Activated CD8-positive, alpha-beta memory T cell treated with anti-CD3 and anti-CD28 coated beads for 1 hour (primary cell): ENCODE measurements around the gene TRRAP.
A peak's percentile ranks its signal among the peaks of the same experiment; 100 is the strongest.
"Not testable (repeated sequence)": the region's sequence is repeated elsewhere in the genome, so short reads cannot be mapped to it uniquely, and the experiment has no call there.

Source experiments
- DNase-seq, 2 donors: peaks; one replicate each; pipeline ENCODE4 v3.0.0-alpha.2; 2020; ENCODE audit warnings: low read depth in 1 of 2; ENCODE audit errors: extremely low read depth in 1 of 2

Gene TRRAP

DNA sequence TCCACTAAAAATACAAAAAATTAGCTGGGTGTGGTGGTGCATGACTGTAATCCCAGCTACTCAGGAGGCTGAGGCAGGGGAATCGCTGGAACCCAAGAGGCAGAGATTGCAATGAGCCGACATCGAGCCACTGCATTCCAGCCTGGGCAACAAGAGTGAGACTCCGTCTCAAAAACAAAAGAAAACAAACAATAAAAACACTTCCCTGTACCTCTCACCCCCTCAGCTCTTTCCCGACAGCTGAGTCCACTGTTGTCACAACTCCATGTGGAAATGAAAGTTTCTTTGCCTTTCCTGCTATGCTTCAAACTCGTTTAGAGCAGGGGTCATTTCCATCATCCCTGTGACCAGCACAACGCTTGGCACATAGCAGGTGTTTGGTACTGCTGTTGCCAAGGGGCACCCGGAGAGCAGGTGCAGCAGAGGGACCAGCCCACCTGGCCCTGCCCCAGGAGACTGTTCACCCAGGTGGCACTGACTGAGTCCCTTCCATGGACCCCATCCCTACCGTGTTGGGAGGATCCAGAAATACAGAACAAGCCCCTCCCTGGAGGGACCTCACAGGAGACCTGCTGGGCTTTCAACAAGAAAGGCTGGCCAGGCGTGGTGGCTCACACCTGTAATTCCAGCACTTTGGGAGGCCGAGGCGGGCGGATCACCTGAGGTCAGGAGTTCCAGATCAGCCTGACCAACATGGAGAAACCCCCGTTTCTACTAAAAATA lies 13.4 kb upstream of the TRRAP start:
- DNase-seq = no peak

DNA sequence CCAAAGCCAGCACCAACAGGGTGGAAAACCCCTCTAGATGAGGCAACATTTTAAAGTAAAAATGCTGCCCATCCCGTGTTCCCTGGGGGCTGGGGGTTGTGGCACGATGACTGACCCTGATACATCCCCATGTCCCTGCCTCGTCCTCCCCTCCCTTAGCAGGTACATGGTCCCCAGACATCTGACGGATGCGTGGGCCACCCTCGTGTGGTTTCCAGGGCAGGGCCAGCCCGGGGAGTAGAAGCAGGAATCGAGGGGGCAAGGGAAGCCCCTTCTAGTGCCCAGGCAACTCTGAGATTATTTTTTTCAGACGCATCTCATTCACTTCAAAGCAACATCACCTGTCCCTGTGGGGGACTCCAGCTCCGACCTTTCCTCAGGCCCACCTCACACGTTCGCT lies 12.0 kb upstream of the TRRAP start:
- DNase-seq = no peak

DNA sequence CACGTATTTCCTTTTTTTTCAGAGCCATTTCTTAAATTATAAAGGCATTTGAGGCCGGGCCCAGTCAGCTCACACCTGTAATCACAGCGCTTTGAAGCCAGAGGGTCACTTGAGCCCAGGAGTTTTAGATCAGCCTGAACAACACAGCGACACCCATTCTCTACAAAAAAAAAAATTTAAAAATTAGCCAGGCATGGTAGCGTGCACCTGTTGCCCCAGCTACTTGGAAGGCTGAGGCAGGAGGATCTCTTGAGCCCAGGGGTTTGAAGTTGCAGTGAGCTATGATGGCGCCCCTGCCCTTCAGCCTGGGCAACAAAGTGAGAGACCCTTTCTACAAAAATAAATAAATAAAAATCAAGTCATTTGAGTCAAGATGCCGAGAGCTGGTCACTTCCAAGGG lies 11.6 kb upstream of the TRRAP start:
- DNase-seq = no peak

DNA sequence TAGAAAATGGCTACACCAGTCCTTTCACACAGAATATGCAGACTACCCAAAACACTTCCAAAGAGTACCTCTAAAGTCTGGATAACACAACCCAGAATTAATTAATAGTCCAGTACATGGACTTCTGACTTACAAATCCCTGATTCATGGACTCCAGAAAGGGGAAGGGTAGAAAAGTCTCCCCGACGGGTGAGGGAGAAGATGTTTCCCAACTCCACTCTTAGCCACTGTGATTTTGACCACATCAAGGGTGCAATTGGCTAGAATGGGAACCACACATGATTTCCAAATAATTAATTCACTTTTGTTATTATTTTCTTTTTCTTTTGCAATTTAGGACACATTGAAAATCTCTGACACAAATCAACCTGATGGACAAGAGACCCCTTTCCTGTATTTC lies 9.9 kb upstream of the TRRAP start:
- no peak for DNase-seq

- no peak for DNase-seq
Measured at GRCh38 chr7:98869027-98869596, 9.2 kb upstream of the TRRAP start.

GRCh38 chr7:98869597-98870120 lies 8.7 kb upstream of the TRRAP start, which contains the start of gene TMEM130:
Gene TMEM130 (minus strand): TSS chr7:98870014. CDS start chr7:98869861, 153 bp downstream.
- DNase-seq = no peak

GRCh38 chr7:98870121-98870651 lies 8.1 kb upstream of the TRRAP start:
- DNase-seq = peak; percentile 20 to 43

GRCh38 chr7:98870807-98871491 lies 7.4 kb upstream of the TRRAP start:
- DNase-seq = no peak

DNA sequence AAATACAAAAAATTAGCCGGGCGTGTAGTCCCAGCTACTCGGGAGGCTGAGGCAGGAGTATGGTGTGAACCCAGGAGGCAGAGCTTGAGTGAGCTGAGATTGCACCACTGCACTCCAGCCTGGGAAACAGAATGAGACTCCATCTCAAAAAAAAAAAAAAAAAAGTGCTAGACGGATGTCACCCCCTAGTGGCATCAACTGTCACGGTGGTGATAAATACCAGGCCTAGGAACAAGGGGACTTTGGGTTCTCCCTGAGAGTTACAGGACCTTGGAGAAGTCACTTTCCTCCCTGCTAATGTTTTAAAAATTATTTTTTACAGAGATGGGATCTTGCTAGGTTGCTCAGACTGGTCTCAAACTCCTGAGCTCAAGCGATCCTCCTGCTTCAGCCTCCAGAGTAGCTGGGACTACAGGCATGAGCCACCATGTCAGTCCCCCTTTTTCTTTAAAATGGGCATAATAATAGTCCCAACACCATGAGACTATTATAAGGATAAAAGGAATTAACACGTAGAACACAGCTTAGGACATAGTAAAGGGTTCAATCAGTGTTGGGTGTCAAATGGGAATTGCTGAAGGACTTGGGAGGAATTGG lies 5.9 kb upstream of the TRRAP start:
- no peak for DNase-seq

DNA sequence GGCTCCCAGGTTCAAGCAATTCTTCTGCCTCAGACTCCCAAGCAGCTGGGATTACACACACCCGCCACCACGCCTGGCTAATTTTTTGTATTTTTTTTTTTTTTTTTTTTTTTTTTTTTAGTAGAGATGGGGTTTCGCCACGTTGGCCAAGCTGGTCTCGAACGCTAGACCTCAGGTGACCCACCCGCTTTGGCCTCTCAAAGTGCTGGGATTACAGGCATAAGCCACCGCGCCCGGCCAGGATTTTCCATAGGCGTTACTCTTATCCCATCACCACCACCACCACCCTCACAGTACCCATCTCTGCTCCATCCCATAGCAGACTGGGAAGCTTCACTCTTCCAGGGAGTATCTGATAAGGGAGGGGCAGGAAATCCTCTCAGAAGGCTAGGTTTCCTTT lies 4.7 kb upstream of the TRRAP start:
- not testable (repeated sequence) for DNase-seq

GRCh38 chr7:98874942-98875341 lies 3.4 kb upstream of the TRRAP start:
- no peak for DNase-seq

DNA sequence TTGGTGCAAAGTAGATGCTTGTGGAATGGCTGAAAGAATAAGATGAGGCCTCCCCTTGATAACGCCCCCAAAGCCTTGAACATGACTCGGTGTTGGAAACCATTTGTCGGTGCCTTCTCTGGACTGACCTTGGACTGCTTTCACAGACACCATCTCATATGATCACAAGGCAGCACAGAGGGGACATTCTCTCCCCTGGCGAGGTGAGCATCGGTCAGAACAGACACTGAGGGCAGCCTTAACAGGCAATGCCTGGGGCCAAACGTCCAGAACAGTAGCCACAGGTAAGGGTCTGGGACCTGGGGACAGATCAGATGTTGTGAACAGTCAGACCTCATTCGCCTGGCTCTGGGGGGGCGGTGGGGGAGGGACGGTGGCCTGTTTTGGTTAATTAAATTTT lies 2.8 kb upstream of the TRRAP start:
- DNase-seq = no peak

DNA sequence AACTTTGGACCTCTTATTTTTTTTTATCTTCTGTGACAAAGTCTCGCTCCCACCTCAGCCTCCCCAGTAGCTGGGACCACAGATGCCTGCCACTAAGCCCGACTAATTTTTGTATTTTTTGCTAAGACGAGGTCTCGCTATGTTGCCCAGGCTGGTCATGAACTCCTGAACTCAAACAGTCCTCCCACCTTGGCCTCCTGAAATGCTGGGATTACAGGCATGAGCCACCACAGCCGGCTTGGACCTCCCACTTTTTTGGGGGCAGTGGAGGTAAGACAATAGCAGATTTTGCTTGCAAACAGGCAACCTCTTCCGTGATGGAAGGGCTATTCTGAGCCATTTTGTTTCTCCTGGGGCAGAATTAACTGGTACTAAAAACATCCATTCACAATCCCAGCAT lies 1.2 kb upstream of the TRRAP start:
- DNase-seq = no peak

DNA sequence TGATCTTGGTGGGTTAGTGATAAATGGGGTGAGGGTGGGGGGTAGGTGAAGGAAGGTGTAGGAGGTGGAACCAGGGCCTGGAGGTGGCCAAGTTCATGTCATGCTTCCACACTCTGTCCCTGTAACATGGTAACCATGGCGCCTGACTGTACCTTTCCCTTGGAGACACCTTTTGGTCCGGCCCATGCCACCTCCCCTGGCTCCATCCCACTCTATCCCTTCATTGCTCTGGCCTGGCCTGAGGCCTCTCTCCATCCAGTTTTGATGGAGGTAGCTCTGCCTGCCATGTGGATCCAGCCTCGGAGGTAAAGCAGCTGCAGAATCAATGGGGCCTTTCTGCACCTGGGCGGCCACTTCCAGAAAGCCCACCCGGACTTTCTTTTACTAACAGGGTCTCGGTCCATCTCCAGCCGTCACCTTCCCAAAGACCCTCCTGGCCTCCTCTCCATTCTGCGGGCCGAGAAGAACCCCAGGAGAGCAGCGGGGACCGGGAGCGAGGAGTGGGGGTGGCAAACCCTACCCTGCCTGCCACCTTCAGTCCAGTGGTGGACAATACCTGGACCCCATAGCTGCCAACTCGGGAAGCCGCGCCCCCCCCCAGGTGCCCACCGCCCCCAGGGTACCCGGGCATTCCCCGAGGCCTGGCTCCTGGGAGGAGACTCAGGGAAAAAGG lies 504 bp upstream of the TRRAP start:
- DNase-seq = no peak

DNA sequence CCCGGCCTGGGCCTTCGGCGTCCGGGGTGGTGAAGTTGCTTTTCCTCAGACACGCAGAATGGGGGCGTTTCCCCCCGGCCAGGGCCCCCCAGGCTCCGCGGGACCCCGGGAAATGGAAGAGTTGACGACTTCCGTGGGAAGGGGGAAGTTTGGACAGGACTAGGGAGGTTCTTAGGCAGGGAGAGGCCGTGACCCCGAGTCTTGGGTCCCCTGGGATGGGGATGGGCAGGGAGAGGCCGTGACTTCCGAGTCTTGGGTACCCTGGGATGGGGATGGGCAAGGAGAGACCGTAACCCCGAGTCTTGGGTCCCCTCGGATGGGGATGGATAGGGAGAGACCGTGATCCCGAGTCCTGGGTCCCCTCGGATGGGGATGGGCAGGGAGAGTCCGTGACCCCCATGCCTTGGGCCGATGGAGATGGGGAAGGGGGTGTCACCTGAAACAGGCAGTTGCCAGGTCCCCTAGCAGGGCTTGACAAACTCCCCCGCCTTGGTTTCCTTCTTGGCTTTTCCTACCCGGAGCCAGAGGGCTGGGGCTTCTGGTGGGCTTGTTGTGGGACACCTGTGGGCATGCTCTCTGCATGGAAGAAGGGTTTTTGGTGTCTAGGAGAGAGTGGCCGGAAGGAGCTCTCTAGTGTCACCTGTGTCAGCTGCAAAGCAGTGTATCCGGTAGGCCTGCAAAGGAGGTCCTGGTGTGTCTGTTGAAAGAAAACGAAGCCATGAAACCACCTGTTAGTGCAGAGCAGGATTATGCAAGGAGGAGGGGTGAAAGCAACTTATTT lies 1.1 kb downstream of the TRRAP start:
- peak; percentile 35 to 37 for DNase-seq

- no peak for DNase-seq
Measured at GRCh38 chr7:98879979-98880315, 1.6 kb downstream of the TRRAP start.

DNA sequence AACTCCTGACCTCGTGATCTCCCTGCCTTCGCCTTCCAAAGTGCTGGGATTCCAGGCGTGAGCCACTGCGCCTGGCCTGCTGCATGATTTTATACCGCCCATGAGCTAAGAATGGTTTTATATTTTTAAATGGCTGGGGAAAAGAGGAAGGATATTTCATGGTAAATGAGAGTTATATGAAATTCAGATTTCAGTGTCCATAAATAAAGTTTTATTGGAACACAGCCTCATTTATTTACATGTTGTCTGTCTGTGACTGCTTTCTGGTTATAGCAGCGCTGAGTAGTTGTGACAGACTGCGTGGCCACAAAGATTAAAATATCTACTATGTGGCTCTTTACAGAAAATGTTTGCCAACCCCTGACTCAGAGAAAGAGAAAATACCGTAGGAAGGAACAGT lies 2.2 kb downstream of the TRRAP start:
- DNase-seq = no peak

DNA sequence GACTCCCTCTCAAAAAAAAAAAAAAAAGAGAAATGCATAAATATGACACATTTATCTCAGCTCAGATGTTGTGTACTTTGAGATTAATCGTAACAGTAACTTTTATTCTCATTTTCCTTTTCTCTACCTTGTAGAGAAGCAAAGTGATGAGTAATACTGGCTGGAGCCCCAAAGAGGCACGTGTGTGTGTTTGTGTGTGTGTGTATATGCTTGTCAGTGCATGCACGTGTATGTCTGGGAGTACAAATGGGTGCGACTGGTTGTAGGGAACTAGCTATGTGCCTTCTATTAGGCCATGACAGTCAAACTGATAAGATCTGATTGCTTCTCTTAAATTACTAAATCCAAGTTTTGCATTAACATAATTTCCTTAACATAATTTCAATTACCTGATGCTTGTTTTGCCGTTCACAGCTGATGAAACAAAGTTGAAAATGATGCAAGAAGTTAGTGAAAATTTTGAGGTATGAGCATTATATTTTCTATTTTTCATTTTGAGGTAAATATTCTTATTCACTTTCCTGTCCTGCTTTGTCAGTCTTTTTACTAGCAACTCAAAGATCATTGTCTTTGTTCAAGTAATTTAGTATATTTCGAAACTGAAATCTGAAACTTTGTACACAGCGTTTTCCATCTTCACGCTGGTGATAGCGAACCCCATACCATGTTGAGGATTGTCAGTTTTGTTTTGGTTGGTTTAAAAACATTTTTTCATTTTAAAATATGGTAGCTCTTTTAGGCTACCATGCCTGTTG lies 3.4 kb downstream of the TRRAP start:
- DNase-seq = no peak

GRCh38 chr7:98884416-98884815 lies 6.1 kb downstream of the TRRAP start:
- DNase-seq = no peak
